Activated CD8-positive, alpha-beta memory T cell treated with anti-CD3 and anti-CD28 coated beads for 48 hours (primary cell): Measurements from ENCODE around the gene HIP1R.

Source experiments
- DNase-seq, 3 experiments: peaks; one replicate each; pipeline ENCODE4 v3.0.0-alpha.2; 2020; ENCODE audit warnings: low read depth in 2 of 3, low spot score in 2 of 3

Gene HIP1R

GRCh38 chr12:122860854-122861586 is 25.8 kb downstream of the HIP1R start:
- DNase-seq, result no peak

- no peak for DNase-seq
Observed at GRCh38 chr12:122861587-122861970, 26.3 kb downstream of the HIP1R start.

- DNase-seq, result no peak
Observed at GRCh38 chr12:122862110-122862634, 26.9 kb downstream of the HIP1R start.

DNA sequence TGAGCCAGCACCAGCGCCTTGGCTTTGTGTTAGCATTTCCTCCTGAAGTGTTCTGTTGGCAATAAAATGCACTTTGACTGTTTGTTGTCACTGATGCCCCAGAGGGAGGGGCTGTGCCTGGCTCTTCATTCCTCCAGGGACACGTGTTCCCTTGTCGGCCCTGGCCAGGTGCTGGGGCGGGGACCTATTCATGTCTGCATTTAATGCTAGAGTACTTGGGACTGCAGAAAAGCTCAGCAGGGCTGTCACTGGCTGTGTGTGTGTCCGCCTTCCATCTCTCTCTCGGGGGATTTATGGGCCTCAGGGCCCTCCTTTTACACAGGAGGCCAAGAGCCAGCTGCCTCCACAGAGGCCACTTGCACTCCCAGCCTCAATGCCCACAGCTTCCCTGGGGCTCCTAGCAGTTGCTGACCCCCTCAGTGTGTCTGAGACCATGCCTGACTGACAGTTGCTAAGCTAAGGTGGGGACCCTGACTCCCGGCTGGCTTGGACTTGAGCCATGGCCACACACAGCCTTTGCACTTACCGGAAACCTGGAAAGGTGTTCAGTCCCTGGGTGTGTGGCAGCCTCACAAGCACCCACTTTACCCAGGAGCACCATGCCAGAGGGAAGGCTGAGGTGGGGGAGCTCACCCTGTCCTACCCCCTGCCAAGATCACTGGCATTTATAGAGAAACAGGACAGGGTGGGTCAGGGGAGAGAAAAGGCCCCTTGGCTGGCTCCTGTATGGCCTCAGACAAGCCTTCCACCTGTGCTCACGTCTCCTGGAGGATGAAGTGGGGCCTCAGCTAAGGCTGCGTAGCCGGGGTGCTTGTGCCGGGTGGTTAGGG is 27.8 kb downstream of the HIP1R start:
- no peak for DNase-seq

DNA sequence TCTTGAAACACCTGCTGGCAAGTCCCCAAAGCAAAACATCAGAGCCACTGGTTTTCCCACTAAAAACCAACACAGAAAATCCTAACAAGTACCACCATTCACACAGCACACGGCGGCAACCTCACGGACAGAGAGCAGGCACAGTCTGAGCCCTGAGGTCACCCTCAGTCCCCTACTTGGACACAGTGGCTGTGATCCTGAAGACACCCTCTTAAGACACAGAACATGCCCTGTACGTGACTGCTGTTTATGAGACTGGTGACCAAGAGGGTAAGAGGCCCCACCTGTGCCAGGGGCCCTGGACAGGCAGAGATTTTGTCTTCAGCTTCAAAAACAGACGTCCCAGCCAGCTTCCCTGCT is 29.6 kb downstream of the HIP1R start:
- no peak for DNase-seq

- no peak for DNase-seq
Observed at GRCh38 chr12:122865268-122866231, 30.3 kb downstream of the HIP1R start.

- DNase-seq, result no peak
Observed at GRCh38 chr12:122866379-122866778, 31.1 kb downstream of the HIP1R start.

GRCh38 chr12:122866950-122867607 is 31.8 kb downstream of the HIP1R start:
- no peak for DNase-seq

GRCh38 chr12:122867691-122868461 is 32.6 kb downstream of the HIP1R start:
- DNase-seq, result no peak

DNA sequence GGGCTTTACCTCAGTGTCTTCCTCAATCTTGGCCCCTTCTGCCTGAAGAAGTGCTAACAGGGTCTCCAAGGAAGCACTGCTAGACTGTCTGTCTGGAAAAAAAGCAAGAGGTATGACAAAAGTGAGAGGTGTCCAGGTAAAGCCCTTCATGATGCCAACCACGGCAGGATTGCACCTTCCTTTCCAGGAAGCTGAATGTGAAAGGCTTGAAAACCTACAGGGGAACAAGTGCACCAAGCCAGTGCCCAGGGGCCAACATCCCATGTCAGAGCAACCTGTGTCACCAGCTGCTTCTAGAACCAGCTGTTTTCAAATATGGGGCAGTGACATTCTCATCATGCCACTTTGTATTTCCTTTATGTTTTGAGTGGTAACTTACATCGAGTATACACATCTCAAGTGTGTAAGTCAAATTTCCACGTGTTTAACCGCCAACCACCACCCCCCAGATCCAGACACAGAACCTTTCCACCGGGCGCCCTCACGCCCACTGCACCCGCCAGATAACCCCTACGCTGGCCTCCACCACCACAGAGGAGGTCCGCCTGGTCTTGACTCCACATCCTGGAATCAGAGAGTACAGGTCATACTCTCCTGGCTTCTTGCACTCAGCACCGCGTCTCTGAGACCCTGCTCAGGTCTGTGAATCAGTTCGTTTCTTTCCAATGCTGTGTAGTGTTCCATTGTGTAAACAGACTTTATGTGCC is 33.4 kb downstream of the HIP1R start:
- no peak for DNase-seq

DNA sequence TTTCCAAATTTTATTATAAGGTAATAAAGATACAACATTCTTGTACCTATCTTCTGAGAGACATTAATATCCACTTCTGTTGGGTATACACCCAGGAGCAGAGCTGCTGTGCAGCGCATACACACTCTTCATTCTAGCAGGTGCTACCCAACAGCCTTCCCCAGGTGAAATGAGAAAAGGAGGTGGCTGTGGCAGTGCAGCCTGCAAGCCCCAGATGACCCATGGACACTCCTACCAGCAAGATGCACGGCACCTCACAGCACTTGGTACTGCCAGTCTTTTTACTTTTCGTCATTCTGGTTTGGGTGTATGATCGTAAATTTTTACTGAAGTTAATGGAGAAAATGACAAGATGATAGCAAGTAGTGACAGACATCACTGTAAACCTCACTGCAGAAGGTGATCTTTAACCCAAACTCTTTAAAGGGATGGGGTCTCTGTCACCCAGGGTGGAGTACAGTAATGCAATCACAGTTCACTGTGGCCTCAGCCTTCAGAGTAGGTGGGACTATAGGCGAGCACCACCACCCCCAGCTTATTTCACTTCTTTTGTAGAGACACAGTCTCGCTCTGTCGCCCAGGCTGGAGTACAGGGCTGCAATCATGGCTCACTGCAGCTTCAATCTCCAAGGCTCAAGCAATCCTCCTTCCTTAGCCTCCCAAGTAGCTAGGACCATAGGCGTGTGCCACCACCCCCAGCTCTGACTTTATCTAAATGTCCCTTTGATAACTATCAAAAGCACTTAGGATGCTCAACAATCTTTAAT is 34.1 kb downstream of the HIP1R start:
- no peak for DNase-seq

- no peak for DNase-seq
Observed at GRCh38 chr12:122870163-122870842, 35.0 kb downstream of the HIP1R start.

- no peak for DNase-seq
Observed at GRCh38 chr12:122870867-122871664, 35.8 kb downstream of the HIP1R start.

DNA sequence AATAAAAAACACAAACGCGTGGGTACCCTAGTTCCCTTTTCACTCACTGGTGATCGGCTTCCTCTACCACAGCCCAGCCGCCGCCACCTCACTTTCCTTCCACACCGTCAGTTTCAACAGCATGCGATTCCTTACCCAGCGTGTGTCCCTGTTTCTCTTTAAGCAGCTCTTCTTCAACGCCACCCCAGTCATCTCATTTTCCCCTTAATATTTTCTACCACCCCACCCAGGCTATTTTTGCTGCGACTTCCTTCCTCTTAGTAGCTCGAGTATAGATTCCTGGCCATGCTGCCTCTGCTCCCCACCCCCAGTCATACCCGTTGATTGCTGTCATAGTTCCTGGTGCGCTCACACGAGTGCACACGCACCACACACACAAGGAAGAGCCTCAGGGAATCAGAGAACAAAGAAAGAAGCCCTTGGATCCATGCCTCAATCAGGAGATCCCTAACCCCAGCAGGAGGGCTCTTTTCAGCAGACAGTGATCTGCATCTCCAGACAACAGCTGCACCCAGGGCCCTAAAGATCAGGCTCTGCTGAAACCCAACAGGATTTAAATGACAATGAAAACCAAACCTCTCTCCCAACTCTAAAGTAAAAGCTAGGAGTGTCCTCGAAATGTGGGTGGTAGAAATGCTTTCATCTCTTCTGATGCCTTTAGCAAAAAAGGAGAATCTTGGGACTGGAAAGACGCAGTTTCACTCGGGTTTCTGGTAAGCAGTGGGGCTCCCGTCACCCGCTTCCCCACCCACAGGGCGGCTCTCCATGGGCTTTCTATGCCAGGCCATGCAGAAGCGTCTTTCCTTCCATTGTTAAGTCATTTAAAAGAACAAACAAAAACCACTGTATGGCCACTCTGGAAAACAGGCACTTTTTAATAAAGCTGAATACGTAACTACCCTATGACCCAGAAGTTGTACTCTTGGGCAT is 36.9 kb downstream of the HIP1R start:
- peak in 1 of 3 experiments; percentile 46 for DNase-seq

DNA sequence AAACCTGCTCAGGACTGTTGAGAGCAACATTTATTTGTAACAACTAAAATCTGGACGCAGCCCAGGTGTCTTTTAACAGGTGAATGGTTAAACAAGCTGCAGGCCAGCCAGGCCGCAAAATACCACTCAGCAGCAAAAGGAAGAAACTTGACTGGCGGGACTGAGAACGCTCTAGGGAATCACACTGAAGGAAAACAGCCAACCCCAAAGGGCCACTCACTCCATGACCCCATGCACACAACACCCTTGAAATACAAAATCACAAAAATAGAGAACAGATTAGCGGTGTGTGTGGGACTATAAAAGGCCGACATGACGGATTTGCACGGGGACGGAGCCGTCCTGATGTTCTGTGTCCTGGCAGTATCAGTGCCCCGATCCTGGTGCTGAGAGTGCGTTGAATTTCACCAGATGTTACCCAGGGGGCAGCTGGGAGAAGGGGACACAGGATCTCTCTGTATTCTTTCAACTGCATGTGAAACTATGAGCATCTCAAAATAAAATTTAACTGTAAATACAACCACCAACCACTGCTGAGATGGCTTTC is 37.6 kb downstream of the HIP1R start:
- no peak for DNase-seq

- DNase-seq, result no peak
Observed at GRCh38 chr12:122873540-122873939, 38.3 kb downstream of the HIP1R start.
